Islet precursor cell (in vitro differentiated cells): ENCODE results near the gene PDCD1.
"Not testable (repeated sequence)": the region's sequence is repeated elsewhere in the genome, so short reads cannot be mapped to it uniquely, and the experiment has no call there.

Experiments used
- DNase-seq: peaks from one replicate; pipeline ENCODE4 v3.0.0-alpha.2; 2018

The PDCD1 gene

GRCh38 chr2:241811952-241812729, 46.6 kb downstream of the PDCD1 start:
- no peak for DNase-seq

DNA sequence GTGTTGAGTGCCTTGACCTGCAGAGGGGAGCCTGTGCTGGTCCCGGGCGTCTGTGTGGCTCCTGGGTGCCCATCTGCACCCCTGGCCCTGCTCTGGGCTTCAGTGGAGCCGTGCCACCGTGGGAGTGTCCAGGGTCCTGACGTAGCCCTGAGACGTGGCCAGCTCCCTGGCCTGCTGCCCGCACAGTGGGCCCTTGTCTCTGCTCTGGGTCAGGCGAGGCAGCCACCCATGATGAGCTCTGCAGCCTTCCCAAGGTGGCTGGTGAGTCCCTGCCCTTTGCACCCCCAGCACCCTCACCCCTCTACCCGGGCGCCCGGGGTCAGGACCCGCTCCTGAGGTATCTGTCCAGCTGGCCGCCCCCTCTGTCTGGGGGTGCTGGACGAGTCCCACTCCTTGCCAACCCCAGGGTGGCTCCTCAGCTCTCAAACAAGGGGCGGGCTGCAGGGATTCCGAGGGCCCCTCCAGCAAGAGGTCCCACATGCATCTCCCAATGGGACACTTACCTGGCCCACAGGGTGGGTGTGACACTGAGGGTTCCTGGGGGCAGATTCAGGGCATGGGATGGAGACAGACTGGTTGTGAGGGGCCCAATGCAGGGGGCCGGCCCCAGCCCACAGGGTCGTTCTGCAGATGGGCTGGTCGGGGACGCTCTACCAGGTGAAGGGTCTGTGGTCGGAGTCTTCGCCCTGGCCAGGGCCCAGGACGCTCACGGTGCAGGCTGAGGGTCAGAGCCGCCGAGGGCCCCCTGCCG, 47.3 kb downstream of the PDCD1 start:
- no peak for DNase-seq

GRCh38 chr2:241810307-241811200, 48.1 kb downstream of the PDCD1 start:
- peak; percentile 42 for DNase-seq

- peak; percentile 39 for DNase-seq
Measured at GRCh38 chr2:241809383-241810306, 49.0 kb downstream of the PDCD1 start.

GRCh38 chr2:241808721-241809382, 49.8 kb downstream of the PDCD1 start, which contains the start of gene NEU4:
NEU4 (plus strand) TSS chr2:241809193; CDS start chr2:241814485, 5,292 bp downstream.
- peak; percentile 58 for DNase-seq

- DNase-seq = peak; percentile 51
Measured at GRCh38 chr2:241808051-241808720, 50.5 kb downstream of the PDCD1 start.

DNA sequence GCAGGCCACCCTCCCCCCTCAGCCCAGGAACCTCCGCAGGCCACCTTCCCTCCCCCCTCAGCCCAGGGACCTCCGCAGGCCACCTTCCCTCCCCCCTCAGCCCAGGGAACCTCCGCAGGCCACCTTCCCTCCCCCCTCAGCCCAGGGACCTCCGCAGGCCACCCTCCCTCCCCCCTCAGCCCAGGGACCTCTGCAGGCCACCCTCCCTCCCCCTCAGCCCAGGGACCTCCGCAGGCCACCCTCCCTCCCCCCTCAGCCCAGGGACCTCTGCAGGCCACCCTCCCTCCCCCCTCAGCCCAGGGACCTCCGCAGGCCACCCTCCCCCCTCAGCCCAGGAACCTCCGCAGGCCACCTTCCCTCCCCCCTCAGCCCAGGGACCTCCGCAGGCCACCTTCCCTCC, 52.5 kb downstream of the PDCD1 start:
- not testable (repeated sequence) for DNase-seq

GRCh38 chr2:241804326-241805229, 54.1 kb downstream of the PDCD1 start:
- DNase-seq = peak; percentile 80

GRCh38 chr2:241803387-241804325, 55.0 kb downstream of the PDCD1 start:
- peak; percentile 60 for DNase-seq

DNA sequence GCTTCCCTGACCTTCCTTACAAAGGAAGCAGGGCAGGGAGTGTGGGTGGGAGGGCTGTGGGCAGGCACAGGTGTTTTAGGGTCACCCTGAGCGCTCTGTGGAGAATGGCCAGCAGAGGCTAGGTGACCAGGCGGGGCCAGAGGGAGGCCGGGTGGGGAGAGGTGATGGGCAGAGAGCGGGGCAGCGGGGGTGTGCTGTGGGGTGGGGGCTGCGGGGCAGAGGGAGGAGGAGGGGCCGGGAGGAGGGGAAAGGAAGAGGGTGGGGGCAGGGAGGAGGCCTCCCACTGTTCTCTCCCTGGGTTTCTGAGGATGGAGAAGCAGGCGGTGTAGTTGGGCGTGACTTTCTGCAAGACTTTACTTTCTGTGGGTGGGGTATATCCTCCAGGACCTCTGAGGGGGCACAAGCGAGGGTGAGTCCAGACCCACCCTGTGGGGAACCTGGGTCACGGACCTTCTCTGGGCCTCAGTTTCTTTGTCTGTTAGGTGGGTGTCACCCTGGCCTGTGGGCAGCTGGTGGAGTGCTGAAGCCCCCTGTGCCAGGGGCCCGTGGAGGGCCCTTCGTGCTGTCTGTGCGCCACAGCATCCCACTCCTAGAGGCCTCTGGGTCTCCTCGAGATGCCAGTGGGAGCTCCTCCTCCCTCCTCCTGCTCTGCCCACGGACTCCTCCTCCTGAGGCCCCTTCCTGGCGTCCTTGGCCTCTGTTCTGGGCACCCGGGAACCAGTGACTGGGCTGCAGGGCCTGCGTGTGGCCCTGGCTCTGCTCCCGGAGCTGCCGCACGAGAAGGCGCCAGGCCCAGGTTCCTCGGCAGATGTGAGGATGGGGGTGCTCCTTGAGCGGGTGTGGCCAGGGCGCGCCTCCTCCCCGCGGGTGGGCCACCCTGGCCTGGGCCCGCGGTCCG, 56.0 kb downstream of the PDCD1 start:
- no peak for DNase-seq

DNA sequence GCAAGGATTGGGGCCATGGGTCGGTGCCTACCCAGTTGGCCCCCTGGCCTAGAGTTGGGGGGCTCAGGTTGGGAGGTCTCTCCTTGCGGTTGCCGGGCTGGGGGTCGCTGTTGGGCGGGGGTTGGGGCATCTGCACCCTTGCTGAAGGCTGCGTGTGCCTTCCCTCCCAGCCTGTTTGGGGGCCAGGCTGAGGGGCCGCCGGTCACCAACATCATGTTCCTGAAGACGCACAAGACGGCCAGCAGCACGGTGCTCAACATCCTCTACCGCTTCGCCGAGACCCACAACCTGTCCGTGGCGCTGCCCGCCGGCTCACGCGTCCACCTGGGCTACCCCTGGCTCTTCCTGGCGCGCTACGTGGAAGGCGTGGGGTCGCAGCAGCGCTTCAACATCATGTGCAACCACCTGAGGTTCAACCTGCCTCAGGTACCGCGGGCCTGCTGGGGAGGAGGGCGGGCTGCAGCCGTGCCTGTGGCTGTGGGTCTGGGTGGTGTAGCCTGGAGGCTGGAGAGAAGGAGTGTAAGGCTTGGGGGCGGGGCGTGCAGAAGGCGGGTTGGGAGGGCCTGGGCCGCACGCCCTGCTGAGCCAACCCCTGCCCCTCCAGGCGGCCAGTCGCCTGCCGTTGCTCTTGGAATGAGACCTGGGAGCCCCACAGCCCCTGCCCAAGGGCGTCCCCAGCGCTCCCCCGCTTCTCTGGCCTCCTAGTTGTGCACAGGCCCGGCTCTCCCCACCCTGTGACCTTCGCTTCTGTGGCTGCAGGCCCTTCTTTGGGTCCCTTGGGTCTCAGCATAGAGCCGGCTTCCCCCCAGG, 56.9 kb downstream of the PDCD1 start:
- DNase-seq = peak; percentile 87

GRCh38 chr2:241800198-241800903, 58.3 kb downstream of the PDCD1 start:
- not testable (repeated sequence) for DNase-seq
